HG02610 (cell line): ENCODE data around the gene SNED1.

Source experiments
- ATAC-seq: cut with Tn5 transposase; IDR thresholded peaks from one replicate; pipeline ENCODE4 v1.9.1; 2021; ENCODE audit warnings: mild to moderate bottlenecking, moderate library complexity; ENCODE audit not compliant: unreplicated experiment

The SNED1 gene

DNA sequence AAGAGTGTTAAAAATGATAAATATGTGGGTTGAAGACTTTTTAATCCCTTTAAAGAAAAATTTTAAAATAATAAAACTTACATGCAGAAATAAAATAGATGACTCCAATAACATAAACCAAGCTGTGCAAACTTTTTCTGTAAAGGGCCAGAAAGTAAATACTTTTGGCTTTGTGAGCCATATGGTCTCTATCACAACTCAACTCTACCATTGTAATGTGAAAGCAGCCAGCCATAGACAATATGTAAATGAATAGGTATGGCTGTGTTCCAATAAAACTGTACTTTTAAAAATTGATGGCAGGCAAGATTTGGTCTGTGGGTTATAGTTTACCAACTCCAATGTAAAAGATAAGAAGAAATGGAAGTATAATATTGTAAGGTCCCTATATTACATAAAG lies 45.2 kb downstream of the SNED1 start:
- ATAC-seq: no peak

DNA sequence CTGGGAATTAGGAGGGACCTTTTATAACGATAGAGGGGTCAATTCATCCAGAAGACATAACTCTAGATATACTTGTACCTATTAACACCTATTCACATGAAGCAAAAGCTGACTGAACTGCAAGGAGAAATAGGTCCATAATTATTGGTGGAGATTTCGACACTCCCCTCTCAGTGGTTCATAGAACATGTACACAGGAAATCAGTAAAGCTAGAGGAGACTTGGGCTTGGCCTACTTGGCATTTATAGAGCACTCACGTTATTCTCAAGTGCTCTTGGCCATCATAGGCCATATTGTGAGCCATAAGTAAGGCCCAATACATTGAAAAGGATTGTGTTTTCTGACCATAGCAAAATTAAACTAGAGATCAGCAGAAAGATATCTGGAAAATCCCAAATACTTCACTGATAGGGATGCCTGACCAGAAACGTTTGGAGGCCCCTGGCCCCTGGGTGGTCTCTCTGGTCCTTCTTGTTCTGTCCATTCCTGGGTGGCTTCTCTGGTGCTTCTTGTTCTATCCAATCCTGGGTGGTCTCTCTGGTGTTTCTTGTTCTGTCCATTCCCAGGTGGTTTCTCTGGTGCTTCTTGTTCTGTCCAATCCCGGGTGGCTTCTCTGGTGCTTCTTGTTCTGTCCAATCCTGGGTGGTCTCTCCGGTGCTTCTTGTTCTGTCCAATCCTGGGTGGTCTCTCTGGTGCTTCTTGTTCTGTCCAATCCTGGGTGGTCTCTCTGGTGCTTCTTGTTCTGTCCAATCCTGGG lies 49.0 kb downstream of the SNED1 start:
- no peak for ATAC-seq

DNA sequence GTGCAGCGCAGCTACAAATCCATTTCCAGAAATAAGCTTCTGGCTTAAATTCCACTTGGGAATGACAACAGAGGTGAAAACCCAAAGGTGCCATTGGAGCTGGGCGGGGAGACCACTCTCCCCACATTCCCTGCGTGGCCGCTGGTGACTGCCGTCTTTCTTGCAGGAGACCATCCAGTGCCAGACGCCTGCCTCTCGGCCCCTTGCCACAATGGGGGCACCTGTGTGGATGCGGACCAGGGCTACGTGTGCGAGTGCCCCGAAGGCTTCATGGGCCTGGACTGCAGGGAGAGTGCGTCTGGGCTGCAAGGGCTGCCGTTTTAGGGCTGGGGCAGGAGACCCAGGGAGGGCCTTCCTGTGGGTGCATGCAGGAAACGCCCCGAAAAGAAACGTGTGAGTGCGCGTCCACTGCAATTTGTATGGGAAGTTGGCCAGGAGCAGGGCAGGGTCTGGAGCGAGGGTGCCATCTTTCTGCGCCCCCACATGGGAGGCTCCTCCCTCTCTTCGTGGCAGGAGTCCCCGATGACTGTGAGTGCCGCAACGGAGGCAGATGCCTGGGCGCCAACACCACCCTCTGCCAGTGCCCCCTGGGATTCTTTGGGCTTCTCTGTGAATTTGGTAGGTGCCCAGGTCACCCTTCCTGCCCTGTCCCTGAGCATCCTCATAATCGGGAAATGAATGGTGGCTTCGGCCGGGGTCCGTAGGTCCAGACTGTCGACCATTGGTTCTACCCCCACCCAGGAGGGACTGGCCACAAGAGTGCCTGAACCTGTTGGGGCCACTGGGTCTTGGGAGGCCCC lies 49.9 kb downstream of the SNED1 start:
- no peak for ATAC-seq

DNA sequence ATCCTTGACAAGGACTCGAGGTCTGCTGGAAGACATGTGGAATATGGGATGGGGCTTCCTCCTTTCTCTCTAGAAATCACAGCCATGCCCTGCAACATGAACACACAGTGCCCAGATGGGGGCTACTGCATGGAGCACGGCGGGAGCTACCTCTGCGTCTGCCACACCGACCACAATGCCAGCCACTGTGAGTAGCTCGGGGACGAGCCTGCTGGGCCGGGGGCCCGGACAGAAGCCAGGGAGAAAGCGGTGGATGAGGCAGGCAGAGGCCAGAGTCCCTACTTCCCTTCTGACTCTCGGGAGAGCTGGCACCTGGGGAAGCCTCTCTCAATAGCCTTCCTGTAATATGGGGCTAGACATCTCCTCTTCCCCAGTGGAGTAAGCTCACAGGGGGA lies 50.5 kb downstream of the SNED1 start:
- ATAC-seq: no peak

DNA sequence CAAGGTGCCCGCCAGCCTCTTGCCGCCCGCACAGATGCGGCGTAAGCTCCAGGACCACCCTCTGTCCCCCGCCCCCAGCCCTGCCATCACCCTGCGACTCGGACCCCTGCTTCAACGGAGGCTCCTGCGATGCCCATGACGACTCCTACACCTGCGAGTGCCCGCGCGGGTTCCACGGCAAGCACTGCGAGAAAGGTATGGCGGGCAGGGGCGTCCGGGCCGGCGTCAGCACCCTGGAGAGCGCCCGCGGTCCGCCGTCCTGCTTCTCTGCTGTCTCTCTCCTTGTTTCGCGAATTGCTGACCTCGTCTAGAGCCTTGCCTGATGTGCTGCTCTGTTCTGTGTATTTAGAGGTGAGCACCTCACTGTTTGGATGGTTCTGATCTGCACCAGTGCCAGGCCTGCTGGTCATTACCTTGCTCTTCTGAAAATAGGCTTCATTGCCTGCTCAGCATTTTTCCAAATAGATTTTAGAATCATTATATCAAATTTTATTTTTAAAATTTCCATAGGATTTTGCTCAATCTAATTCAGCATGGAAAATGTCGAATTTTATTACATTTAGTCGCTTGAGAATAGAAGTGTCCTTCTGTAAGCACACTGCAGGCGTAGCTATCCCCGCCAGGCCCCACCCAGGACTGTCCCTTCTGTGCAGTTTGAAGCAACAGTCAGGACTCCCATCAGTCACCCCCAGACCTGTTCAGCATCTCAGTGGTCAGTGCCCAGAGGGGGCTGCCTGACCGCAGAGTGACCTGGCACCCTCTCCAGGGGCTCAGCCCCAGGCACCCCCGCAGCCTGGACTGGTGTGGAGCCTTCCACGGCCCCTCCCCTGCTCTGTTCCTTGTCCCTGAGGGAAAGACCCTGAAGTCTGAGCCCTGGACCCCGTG lies 51.6 kb downstream of the SNED1 start:
- ATAC-seq: no peak

DNA sequence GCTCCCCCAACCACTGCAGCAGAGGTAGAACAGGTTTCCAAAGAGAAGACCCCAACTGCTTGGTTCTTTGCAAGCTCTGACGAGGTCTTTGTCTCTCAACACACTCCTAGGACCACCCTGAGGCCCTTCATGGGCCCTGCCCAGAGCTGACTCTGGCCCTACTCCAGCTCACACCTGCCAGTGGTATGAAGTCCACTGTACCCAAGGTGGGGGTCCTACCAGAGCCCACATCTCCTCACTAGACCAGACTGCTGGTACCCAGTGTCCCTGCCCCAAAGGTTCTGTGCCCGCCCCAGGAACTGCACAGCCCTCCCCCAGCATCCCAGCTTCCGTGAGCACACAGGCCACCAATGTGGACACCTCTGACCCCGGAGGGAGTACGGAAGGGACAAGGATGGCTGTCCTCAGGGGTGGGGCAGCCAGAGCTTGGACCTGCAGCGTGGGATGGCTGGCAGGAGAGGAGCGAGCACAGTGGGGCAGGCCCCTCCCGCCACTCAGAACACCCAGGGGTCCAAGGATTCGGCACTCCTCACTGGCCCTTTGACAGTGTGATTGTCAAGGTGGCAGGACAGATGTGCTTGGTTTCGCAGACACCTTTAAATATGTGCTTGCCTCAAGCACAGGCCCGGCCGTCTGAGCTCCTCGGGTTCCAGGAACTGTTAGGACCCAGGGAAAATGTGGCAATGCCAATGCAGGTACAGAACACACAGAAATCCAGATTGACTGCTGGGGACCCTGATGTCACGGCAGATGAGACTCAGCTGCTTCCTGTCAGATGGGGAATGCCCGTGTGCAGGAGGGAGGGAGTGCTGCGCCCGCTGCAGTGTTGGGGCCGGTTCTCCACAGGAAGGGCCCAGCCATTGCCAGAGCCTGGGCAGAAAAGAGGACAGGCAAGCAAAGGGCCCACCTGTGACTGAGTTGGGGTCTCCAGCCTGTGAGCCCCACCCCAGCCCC lies 52.5 kb downstream of the SNED1 start:
- no peak for ATAC-seq

DNA sequence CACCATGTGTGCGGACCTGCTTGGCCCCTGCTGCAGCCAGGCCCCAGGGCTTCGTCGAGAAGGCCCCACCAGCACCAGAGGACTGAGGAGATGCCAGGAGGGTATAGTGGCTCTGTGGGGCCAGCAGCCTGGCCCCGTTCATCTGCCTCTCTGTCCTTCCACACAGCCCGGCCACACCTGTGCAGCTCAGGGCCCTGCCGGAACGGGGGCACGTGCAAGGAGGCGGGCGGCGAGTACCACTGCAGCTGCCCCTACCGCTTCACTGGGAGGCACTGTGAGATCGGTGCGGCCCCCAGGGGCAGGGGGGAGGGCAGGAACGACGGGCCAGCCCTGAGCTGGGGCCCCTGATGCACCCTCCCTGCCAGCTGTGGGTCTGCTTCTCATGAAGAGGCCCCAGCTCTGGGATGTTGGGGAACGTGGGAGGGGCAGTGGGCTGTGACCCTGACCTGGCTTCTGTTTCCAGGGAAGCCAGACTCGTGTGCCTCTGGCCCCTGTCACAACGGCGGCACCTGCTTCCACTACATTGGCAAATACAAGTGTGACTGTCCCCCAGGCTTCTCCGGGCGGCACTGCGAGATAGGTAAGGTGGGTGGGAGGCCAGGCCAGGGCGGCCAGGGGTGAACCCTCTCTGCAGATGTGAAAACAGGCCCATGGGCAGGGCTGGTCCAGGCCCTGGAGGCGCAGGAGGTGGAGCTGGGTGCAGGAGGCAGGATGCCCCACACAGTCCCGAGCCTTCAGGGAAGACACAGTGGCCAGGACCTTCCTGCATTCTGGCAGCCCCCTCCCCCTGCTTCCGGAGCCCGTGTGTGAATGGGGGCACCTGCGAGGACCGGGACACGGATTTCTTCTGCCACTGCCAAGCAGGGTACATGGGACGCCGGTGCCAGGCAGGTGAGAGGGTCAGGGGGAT lies 53.4 kb downstream of the SNED1 start:
- ATAC-seq: no peak

DNA sequence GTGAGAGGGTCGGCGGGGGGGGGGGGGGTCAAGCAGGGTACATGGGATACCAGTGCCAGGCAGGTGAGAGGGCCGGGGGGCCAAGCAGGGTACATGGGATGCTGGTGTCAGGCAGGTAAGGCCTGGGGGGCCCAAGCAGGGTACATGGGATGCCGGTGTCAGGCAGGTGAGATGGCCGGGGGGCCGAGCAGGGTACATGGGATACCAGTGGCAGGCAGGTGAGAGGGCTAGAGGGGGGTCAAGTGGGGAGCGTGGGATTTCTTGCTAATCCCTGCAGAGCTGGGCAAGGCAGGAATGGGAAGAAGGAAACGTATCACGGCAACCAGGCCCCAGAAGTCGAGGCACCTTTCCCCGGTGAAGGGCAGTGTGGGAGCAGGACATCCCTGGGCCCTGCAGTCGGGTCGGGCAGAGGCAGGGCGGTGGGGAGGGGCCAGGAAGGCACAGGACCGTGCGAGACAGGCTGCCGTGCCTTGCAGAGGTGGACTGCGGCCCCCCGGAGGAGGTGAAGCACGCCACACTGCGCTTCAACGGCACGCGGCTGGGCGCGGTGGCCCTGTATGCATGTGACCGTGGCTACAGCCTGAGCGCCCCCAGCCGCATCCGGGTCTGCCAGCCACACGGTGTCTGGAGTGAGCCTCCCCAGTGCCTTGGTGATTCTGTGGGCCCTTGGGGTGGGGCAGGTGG lies 54.4 kb downstream of the SNED1 start:
- no peak for ATAC-seq

DNA sequence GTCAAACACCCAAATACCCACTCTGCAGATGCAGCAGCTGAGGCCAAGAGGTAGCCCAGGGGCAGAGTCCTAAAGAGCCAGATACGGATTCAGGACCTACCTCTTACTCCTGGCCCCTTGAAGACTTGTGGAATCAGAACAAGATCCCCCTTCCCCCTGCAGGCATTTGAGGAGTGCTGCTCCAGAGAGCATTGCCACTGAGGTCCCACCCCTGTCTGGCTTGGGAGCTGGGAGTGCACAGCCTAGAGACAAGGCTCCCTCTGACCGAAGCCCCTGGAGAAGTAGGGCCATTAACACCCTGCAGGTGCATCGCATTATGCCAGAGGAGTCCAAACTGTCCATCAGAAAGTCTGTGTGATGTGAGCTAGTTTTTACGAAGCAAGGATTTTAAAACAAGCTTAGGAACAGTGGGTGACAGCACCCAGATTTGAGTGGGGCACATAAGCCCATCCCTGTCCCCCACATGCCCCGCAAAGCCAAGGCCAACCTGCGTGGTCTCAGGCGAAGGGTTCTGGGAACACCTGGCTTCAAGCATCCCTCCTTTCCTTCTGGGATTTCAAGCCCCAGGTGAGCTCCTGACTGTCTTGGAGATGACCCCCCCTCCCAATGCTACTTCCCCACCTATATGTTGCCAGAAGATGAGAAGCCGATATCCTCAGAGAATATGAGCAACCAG lies 55.3 kb downstream of the SNED1 start:
- ATAC-seq: no peak

DNA sequence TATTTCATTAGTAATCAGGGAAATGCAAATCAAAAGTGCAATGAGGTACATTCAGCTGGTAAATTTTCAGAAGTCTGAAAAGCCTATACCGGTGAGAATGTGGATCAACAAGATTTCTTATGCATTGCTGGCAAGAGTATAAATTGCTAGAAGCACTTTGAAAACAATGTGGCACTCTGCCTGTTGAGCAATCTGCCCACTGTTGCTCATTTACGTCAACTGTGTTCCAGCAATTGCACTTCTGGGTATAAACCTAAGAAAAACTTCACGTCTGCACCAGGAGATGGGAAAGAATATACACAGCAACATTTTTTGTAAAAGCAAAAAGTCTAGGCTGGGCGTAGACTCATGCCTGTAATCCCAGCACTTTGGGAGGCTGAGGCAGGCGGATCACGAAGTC lies 62.9 kb downstream of the SNED1 start:
- no peak for ATAC-seq

DNA sequence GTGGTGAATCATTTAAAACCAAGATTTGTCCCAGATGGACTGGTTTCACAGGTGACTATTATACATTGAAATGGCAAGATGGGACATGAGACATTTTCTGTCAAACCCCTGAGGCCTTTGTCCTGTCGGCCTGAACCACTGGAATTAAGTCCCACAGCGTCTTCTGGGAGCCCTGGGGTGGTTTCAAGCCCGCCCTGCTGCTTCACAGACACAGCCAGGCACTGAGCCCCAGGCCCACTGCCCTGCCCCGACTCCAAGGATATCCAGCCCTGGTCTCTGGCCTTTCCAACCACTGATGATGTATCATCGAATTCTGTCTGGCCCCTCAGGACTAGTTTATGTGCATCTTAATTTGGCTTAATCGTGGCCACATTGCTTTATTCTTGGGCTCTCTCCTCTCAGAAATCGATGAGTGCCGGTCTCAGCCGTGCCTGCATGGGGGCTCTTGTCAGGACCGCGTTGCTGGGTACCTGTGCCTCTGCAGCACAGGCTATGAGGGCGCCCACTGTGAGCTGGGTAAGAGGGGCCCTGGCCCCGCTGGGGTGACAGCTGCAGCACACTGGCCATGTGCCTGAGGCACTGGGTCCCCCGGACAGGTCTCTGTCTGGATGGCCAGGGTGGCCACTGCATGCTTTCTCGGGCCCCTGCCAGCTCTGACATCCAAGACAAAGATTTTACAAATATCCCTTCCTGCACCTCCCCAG lies 64.1 kb downstream of the SNED1 start:
- no peak for ATAC-seq

DNA sequence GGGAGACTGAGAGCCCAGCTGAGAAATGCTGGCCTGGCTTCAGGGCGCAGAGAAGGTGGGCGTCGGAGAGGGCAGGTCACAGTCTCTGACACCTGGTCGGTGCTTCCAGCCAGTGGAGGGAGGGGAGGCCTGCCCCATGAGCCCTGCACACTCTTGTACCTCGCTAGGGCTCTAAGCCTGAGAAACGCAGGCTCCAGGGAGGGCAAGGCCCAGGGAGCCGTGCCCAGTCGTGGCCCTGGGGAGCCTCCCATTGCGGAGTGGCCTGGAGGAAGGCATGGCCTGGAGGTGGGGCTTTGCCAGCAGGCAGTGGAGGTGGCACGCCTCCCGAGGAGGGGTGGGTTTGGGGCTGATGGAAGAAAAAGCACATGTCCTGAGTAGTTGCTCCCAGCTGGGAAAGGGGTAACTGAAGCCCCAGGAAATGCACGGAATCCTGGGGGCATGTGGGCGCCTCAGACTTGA lies 64.7 kb downstream of the SNED1 start:
- ATAC-seq: no peak

DNA sequence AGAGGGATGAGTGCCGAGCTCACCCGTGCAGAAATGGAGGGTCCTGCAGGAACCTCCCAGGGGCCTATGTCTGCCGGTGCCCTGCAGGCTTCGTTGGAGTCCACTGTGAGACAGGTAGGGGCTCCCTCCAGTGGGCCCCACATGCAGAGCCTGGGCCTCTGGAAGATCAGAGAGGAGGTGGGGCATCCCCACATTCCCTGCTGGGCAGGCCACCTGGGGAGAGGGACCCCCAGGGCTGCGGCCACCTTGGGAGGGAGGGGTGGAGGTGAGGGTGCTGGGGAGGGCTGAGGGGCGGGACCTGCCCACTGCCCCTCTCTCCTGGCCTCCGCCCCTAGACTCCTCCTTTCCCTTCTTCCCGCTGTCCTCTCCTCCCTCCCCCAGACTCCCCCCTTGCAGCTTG lies 65.2 kb downstream of the SNED1 start:
- ATAC-seq: no peak

DNA sequence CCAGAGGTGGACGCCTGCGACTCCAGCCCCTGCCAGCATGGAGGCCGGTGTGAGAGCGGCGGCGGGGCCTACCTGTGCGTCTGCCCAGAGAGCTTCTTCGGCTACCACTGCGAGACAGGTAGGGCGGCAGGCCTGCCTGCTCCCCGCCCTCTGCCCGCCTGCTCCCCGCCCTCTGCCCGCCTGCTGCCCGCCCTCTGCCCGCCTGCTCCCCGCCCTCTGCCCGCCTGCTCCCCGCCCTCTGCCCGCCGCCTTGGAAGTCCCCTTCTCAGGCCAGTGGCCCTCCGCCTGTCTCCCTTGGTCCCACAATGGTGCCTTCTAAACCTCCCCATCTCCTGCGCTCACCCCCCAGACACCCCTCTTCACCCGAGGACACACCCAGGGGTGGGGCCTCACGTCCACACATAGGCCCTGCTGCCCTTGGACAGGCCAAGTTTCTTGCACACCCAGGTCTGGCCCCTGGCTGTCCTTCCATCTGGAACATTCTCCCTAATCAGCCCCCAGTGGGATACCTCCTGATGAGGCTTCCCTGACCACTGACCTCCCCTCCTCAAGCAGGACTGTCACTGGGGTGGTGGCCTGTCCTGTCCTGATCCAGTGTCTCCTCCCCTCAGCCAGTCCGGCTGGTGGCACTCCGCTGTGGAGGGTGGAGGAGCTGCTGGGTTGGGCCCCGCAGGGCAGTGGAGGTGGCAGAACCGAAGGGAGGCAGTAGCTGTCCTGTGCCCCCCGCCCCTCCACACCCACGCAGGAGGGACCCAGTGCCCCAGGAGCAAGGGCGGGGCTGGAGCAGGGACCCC lies 65.8 kb downstream of the SNED1 start:
- no peak for ATAC-seq

DNA sequence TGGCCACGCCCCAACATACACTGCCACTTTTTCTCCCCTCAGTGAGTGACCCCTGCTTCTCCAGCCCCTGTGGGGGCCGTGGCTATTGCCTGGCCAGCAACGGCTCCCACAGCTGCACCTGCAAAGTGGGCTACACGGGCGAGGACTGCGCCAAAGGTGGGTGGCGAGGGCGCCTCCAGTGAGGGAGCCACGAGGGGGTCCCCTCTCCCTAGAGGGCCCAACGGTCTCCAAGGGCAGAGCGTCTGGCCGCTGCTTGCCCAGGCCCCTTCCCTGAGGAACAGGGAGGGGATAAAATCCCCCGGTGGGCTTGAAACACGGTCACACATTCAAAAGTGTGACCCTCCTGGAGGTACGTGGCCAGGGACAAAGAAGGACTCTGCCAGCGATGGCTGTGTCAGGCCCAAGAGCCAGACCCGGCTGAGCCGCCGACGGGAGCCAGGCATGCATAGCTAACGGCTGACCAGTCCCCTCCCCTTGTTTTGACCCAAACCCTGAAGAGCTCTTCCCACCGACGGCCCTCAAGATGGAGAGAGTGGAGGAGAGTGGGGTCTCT lies 66.5 kb downstream of the SNED1 start:
- no peak for ATAC-seq

DNA sequence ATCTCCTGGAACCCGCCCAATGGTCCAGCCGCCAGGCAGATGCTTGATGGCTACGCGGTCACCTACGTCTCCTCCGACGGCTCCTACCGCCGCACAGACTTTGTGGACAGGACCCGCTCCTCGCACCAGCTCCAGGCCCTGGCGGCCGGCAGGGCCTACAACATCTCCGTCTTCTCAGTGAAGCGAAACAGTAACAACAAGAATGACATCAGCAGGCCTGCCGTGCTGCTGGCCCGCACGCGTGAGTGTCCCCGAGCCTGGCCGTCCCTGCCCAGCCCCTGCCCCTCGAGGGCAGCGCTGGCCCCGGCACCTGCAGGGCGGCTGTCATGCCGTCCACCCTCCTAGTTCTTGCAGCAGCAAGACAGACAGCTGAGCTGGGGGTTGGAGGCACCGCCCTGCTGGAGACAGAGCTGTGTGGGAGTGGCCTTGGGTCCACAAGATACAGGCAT lies 67.0 kb downstream of the SNED1 start:
- ATAC-seq: no peak
